BLaER1 (cell line): ENCODE results near the gene ADAM17.

Experiments used
- H3K27ac ChIP-seq: shearing (Covaris generic); formaldehyde crosslinking; 2 replicates; pipeline ENCODE4 v1.8.1; 2022
- H3K27me3 ChIP-seq: shearing (Covaris generic); formaldehyde crosslinking; 2 replicates; pipeline ENCODE4 v1.8.1; 2022
- H3K36me3 ChIP-seq: shearing (Covaris generic); formaldehyde crosslinking; 2 replicates; pipeline ENCODE4 v1.8.1; 2022
- H3K4me1 ChIP-seq: shearing (Covaris generic); formaldehyde crosslinking; 2 replicates; pipeline ENCODE4 v1.8.1; 2022
- H3K4me2 ChIP-seq: shearing (Covaris generic); formaldehyde crosslinking; 2 replicates; pipeline ENCODE4 v1.8.1; 2022
- H3K4me3 ChIP-seq: shearing (Covaris generic); formaldehyde crosslinking; 2 replicates; pipeline ENCODE4 v1.8.1; 2022
- H3K9ac ChIP-seq: shearing (Covaris generic); formaldehyde crosslinking; 2 replicates; pipeline ENCODE4 v1.8.1; 2022
- H3K9me3 ChIP-seq: shearing (Covaris generic); formaldehyde crosslinking; 2 replicates; pipeline ENCODE4 v1.8.1; 2022
- H4K20me1 ChIP-seq: shearing (Covaris generic); formaldehyde crosslinking; 2 replicates; pipeline ENCODE4 v1.8.1; 2022
- Cebpa-rat ChIP-seq: shearing (Covaris generic); IDR thresholded peaks from 2 replicates; pipeline ENCODE4 v1.8.1; 2022

The ADAM17 gene

GRCh38 chr2:9478526-9478925, 77.1 kb downstream of the ADAM17 start:
- H3K4me3 ChIP-seq, result no peak overlapping the region
- H3K9me3 ChIP-seq, result no peaks in the 10 kb centered on the region
- no peak overlapping the region for H3K27ac ChIP-seq
- no peak for TF ChIP-seq Cebpa-rat
- H4K20me1 ChIP-seq, result peaks cover 43% of the 10 kb centered on the region
- H3K4me2 ChIP-seq, result no peak overlapping the region
- peaks cover 37% of the 10 kb centered on the region for H3K4me1 ChIP-seq
- no peaks in the 10 kb centered on the region for H3K27me3 ChIP-seq
- H3K36me3 ChIP-seq, result peaks cover 59% of the 10 kb centered on the region
- no peak overlapping the region for H3K9ac ChIP-seq

GRCh38 chr2:9477914-9478313, 77.7 kb downstream of the ADAM17 start:
- Histone ChIP-seq H3K4me1 (peaks cover 43% of the 10 kb centered on the region), H3K36me3 (peaks cover 58% of the 10 kb centered on the region), H3K4me3 (no peak overlapping the region), H3K27ac (no peak overlapping the region), H3K27me3 (no peaks in the 10 kb centered on the region), H3K4me2 (no peak overlapping the region), H4K20me1 (peaks cover 37% of the 10 kb centered on the region), H3K9me3 (no peaks in the 10 kb centered on the region), H3K9ac (no peak overlapping the region)
- no peak for TF ChIP-seq Cebpa-rat

- H3K27ac ChIP-seq, result peak within 1 kb of the TSS; percentile 91
- no peak for TF ChIP-seq Cebpa-rat
- H3K4me1 ChIP-seq, result peaks cover 47% of the 10 kb centered on the region
- peak within 1 kb of the TSS; percentile 88 for H3K9ac ChIP-seq
- H4K20me1 ChIP-seq, result 0 out of 2 replicates have a peak, but pooled peaks cover 8% of the 10 kb centered on the region
- no peaks in the 10 kb centered on the region for H3K9me3 ChIP-seq
- peak within 1 kb of the TSS; percentile 98 for H3K4me2 ChIP-seq
- H3K36me3 ChIP-seq, result peaks cover 58% of the 10 kb centered on the region
- H3K27me3 ChIP-seq, result no peaks in the 10 kb centered on the region
- peak within 1 kb of the TSS; percentile 80 for H3K4me3 ChIP-seq
Measured at GRCh38 chr2:9474361-9475057, 81.1 kb downstream of the ADAM17 start, which contains the start of gene IAH1. IAH1 (plus strand) TSS chr2:9474551; CDS start chr2:9474567, 16 bp downstream.

- Histone ChIP-seq H3K4me2 (peak overlapping the region; percentile 98), H3K4me1 (peaks cover 47% of the 10 kb centered on the region), H4K20me1 (0 out of 2 replicates have a peak, but pooled peaks cover 5% of the 10 kb centered on the region), H3K9me3 (no peaks in the 10 kb centered on the region), H3K27me3 (no peaks in the 10 kb centered on the region), H3K27ac (peak overlapping the region; percentile 91), H3K36me3 (peaks cover 63% of the 10 kb centered on the region), H3K4me3 (peak overlapping the region; percentile 80), H3K9ac (peak overlapping the region; percentile 88)
- TF ChIP-seq Cebpa-rat, result no peak
Measured at GRCh38 chr2:9473985-9474360, 81.7 kb downstream of the ADAM17 start.

GRCh38 chr2:9473308-9473984, 82.2 kb downstream of the ADAM17 start:
- Histone ChIP-seq H3K27ac (peak overlapping the region; percentile 91), H3K4me1 (peaks cover 47% of the 10 kb centered on the region), H3K9ac (peak overlapping the region; percentile 88), H3K36me3 (peaks cover 63% of the 10 kb centered on the region), H3K4me2 (peak overlapping the region; percentile 98), H3K27me3 (no peaks in the 10 kb centered on the region), H4K20me1 (no peaks in the 10 kb centered on the region), H3K9me3 (no peaks in the 10 kb centered on the region), H3K4me3 (peak overlapping the region; percentile 80)
- TF ChIP-seq Cebpa-rat, result no peak

- H3K4me3 ChIP-seq, result no peak overlapping the region
- no peaks in the 10 kb centered on the region for H4K20me1 ChIP-seq
- no peak overlapping the region for H3K27ac ChIP-seq
- peak overlapping the region; percentile 2; the same call in 1 of the 2 replicates for H3K4me2 ChIP-seq
- H3K9me3 ChIP-seq, result no peaks in the 10 kb centered on the region
- no peaks in the 10 kb centered on the region for H3K27me3 ChIP-seq
- H3K4me1 ChIP-seq, result peaks cover 47% of the 10 kb centered on the region
- no peak for TF ChIP-seq Cebpa-rat
- peaks cover 68% of the 10 kb centered on the region for H3K36me3 ChIP-seq
- no peak overlapping the region for H3K9ac ChIP-seq
Measured at GRCh38 chr2:9472511-9472910, 83.1 kb downstream of the ADAM17 start.

- H4K20me1 ChIP-seq, result no peaks in the 10 kb centered on the region
- no peak for TF ChIP-seq Cebpa-rat
- no peak overlapping the region for H3K27ac ChIP-seq
- H3K27me3 ChIP-seq, result no peaks in the 10 kb centered on the region
- H3K4me3 ChIP-seq, result no peak overlapping the region
- H3K9me3 ChIP-seq, result no peaks in the 10 kb centered on the region
- peaks cover 65% of the 10 kb centered on the region for H3K36me3 ChIP-seq
- no peak overlapping the region for H3K9ac ChIP-seq
- peaks cover 37% of the 10 kb centered on the region for H3K4me1 ChIP-seq
- H3K4me2 ChIP-seq, result no peak overlapping the region
Measured at GRCh38 chr2:9471206-9471605, 84.4 kb downstream of the ADAM17 start.

GRCh38 chr2:9467687-9468086, 87.9 kb downstream of the ADAM17 start:
- Histone ChIP-seq H3K36me3 (peaks cover 90% of the 10 kb centered on the region), H3K27ac (no peak overlapping the region), H3K9me3 (no peaks in the 10 kb centered on the region), H3K4me1 (peaks cover 32% of the 10 kb centered on the region), H4K20me1 (no peaks in the 10 kb centered on the region), H3K9ac (no peak overlapping the region), H3K4me3 (no peak overlapping the region), H3K4me2 (no peak overlapping the region), H3K27me3 (no peaks in the 10 kb centered on the region)
- TF ChIP-seq Cebpa-rat, result no peak

- Histone ChIP-seq H4K20me1 (no peaks in the 10 kb centered on the region), H3K27me3 (no peaks in the 10 kb centered on the region), H3K27ac (no peak overlapping the region), H3K4me3 (no peak overlapping the region), H3K9me3 (no peaks in the 10 kb centered on the region), H3K4me2 (no peak overlapping the region), H3K4me1 (peaks cover 25% of the 10 kb centered on the region), H3K9ac (no peak overlapping the region), H3K36me3 (peaks cover 91% of the 10 kb centered on the region)
- TF ChIP-seq Cebpa-rat, result no peak
Measured at GRCh38 chr2:9466147-9466683, 89.4 kb downstream of the ADAM17 start.

GRCh38 chr2:9465170-9465569, 90.5 kb downstream of the ADAM17 start:
- Histone ChIP-seq H4K20me1 (no peaks in the 10 kb centered on the region), H3K27me3 (no peaks in the 10 kb centered on the region), H3K4me2 (no peak overlapping the region), H3K27ac (no peak overlapping the region), H3K9ac (no peak overlapping the region), H3K4me1 (peaks cover 25% of the 10 kb centered on the region), H3K4me3 (no peak overlapping the region), H3K9me3 (no peaks in the 10 kb centered on the region), H3K36me3 (peaks cover 89% of the 10 kb centered on the region)
- TF ChIP-seq Cebpa-rat, result no peak
